Keratinocyte (primary cell): ENCODE data around the gene TCN2.
"Not testable (repeated sequence)": the region's sequence is repeated elsewhere in the genome, so short reads cannot be mapped to it uniquely, and the experiment has no call there.

Experiments
- EZH2 ChIP-seq: IDR thresholded peaks from one replicate; pipeline ENCODE4 v1.6.1; 2012; ENCODE audit warnings: inconsistent platforms, mild to moderate bottlenecking, low read length, moderate library complexity
- TF ChIP-seq, protein P1 (sequence below), 3 experiments: IDR thresholded peaks in 1 of 3; conservative IDR thresholded peaks in 1 of 3; optimal IDR thresholded peaks in 1 of 3; 2 replicates in 2 of 3; 3 replicates in 1 of 3; pipeline versions ENCODE3 to v1.5.1; 2011; ENCODE audit warnings: low read length in 3 of 3, mild to moderate bottlenecking in 3 of 3, moderate library complexity in 2 of 3, control low read depth in 1 of 3, inconsistent platforms in 1 of 3; ENCODE audit not compliant: insufficient read depth in 2 of 3; ENCODE audit errors: extremely low read depth in 1 of 3

GRCh38 chr22:30592360-30592713 lies 14.6 kb upstream of the TCN2 start:
- TF ChIP-seq, protein P1, sequence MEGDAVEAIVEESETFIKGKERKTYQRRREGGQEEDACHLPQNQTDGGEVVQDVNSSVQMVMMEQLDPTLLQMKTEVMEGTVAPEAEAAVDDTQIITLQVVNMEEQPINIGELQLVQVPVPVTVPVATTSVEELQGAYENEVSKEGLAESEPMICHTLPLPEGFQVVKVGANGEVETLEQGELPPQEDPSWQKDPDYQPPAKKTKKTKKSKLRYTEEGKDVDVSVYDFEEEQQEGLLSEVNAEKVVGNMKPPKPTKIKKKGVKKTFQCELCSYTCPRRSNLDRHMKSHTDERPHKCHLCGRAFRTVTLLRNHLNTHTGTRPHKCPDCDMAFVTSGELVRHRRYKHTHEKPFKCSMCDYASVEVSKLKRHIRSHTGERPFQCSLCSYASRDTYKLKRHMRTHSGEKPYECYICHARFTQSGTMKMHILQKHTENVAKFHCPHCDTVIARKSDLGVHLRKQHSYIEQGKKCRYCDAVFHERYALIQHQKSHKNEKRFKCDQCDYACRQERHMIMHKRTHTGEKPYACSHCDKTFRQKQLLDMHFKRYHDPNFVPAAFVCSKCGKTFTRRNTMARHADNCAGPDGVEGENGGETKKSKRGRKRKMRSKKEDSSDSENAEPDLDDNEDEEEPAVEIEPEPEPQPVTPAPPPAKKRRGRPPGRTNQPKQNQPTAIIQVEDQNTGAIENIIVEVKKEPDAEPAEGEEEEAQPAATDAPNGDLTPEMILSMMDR (optimal IDR thresholded peaks at IDR 0.05 in 1 of 3, IDR thresholded peaks at IDR 0.05 in 1 of 3, conservative IDR thresholded peaks at IDR 0.05 in 1 of 3; ENCODE audit: extremely low read depth in 1 of 3, insufficient read depth in 2 of 3, low read length in 3 of 3), result not testable (repeated sequence)
- TF ChIP-seq EZH2, result not testable (repeated sequence)
